NCI-H748 treated with DMSO at 0.1 percent for 48 hours (cell line): ENCODE measurements around the gene KIF1C.

Source experiments
- DNase-seq: peaks from one replicate; lab custom pipeline; 2025; lab: John Stamatoyannopoulos, UW

KIF1C gene

GRCh38 chr17:4969047-4969550 is 28.7 kb upstream of the KIF1C start:
- DNase-seq: no peak

- no peak for DNase-seq
These were observed 28.1 kb upstream of the KIF1C start for GRCh38 chr17:4969551-4970173.

- no peak for DNase-seq
These were observed 27.5 kb upstream of the KIF1C start for GRCh38 chr17:4970273-4970672.

- no peak for DNase-seq
These were observed 25.9 kb upstream of the KIF1C start for GRCh38 chr17:4971826-4972225.

- no peak for DNase-seq
These were observed 25.4 kb upstream of the KIF1C start for GRCh38 chr17:4972322-4972721.

GRCh38 chr17:4972752-4973151 is 25.0 kb upstream of the KIF1C start:
- DNase-seq: no peak

GRCh38 chr17:4973256-4974114 is 24.3 kb upstream of the KIF1C start:
- DNase-seq: no peak

- DNase-seq: no peak
These were observed 23.6 kb upstream of the KIF1C start for GRCh38 chr17:4974115-4974670.

- DNase-seq: no peak
These were observed 19.0 kb upstream of the KIF1C start for GRCh38 chr17:4978726-4979125.

- DNase-seq: peak; percentile 48
These were observed 17.0 kb upstream of the KIF1C start for GRCh38 chr17:4980644-4981216.

- no peak for DNase-seq
These were observed 15.4 kb upstream of the KIF1C start for GRCh38 chr17:4982305-4982704.

- DNase-seq: no peak
These were observed 11.3 kb upstream of the KIF1C start for GRCh38 chr17:4986403-4986802.

GRCh38 chr17:4986951-4987766 is 10.6 kb upstream of the KIF1C start, which contains the start of gene CAMTA2:
CAMTA2 (minus strand) TSS chr17:4987675; CDS start chr17:4986222, 1,453 bp downstream.
- DNase-seq: peak; percentile 76

- DNase-seq: no peak
These were observed 9.8 kb upstream of the KIF1C start for GRCh38 chr17:4987767-4988567.

- no peak for DNase-seq
These were observed 3.6 kb upstream of the KIF1C start for GRCh38 chr17:4994081-4994595.

GRCh38 chr17:4998027-4998731 is 429 bp downstream of the KIF1C start:
- DNase-seq: no peak

- no peak for DNase-seq
These were observed 1.1 kb downstream of the KIF1C start for GRCh38 chr17:4998732-4999429.

- no peak for DNase-seq
These were observed 1.8 kb downstream of the KIF1C start for GRCh38 chr17:4999430-5000093.

- DNase-seq: no peak
These were observed 2.5 kb downstream of the KIF1C start for GRCh38 chr17:5000237-5000639.
